ENCODE data around the gene RFC2. TPM values are rescaled to one million over a fixed set of nuclear protein-coding genes. Genes with fewer than 3 reads are reported as not detected.

The RFC2 gene
- total RNA-seq, 2 experiments from 2014 or later = 77.4 to 79.2 TPM

- Histone ChIP-seq H3K79me2 (ENCODE audit: insufficient read depth, low read depth, low read length) (no peaks in the 10 kb centered on the region), H2AFZ (ENCODE audit: low read length) (no peak overlapping the region), H3K9me2 (ENCODE audit: insufficient read depth, low read length) (no peaks in the 10 kb centered on the region), H3K4me2 (ENCODE audit: low read length) (no peak overlapping the region), H3K27ac (ENCODE audit: low read depth, low read length, poor library complexity, severe bottlenecking) (peak overlapping the region; percentile 47), H3K4me3 (ENCODE audit: low read depth, low read length, poor library complexity, severe bottlenecking) (no peak overlapping the region), H4K20me1 (ENCODE audit: insufficient read depth, low read length) (no peaks in the 10 kb centered on the region), H3K4me1 (ENCODE audit: insufficient read depth, low read length, poor library complexity, severe bottlenecking) (peaks cover 52% of the 10 kb centered on the region), H3K36me3 (ENCODE audit: insufficient read depth, low read length) (peaks cover 41% of the 10 kb centered on the region), H3K9me3 (ENCODE audit: low read length) (no peaks in the 10 kb centered on the region)
- no TSS peak for BruUV-seq (replicated peaks)
- POLR2A ChIA-PET = interaction anchor here (0.6 kb wide), 1 partner anchor 67 kb away, joined by 3 read pairs; no protein-coding TSS in a partner anchor
- intact Hi-C loops (cut with micrococcal nuclease; ENCODE audit: unreplicated experiment) = no loop called here
- no peak for DNase-seq (ENCODE audit: low spot score)
- CTCF ChIA-PET (ENCODE audit: unreplicated experiment) = no interaction called here
- TF ChIP-seq, protein P1, sequence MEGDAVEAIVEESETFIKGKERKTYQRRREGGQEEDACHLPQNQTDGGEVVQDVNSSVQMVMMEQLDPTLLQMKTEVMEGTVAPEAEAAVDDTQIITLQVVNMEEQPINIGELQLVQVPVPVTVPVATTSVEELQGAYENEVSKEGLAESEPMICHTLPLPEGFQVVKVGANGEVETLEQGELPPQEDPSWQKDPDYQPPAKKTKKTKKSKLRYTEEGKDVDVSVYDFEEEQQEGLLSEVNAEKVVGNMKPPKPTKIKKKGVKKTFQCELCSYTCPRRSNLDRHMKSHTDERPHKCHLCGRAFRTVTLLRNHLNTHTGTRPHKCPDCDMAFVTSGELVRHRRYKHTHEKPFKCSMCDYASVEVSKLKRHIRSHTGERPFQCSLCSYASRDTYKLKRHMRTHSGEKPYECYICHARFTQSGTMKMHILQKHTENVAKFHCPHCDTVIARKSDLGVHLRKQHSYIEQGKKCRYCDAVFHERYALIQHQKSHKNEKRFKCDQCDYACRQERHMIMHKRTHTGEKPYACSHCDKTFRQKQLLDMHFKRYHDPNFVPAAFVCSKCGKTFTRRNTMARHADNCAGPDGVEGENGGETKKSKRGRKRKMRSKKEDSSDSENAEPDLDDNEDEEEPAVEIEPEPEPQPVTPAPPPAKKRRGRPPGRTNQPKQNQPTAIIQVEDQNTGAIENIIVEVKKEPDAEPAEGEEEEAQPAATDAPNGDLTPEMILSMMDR (conservative IDR thresholded peaks at IDR 0.05; ENCODE audit: low read length) = no peak
- TF ChIP-seq EZH2phosphoT487 (IDR thresholded peaks at IDR 0.05; ENCODE audit: borderline replicate concordance, low read depth, low read length) = no peak
Measured at GRCh38 chr7:74221713-74222112, 32.5 kb downstream of the RFC2 start.

DNA sequence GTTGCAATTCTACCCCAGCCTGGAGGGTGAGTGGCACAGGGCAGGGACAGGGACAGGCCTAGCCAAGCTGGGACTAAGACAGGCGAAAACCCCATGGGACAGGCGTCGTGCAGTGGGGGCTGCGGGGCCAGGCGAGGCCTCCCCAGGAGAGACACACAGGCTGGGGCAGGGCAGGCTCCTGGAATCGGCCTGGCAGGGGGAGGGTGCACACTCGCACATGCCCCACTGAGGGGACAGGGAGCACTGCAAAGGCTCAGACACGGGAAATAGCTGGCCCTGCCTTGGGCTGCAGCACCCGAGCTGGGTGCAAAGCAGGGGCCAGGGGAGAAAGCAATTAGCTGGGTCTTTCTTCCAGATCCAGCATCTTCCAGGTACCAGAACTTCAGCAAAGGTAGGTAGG lies 34.0 kb downstream of the RFC2 start:
- Histone ChIP-seq H2AFZ (ENCODE audit: low read length) (no peak overlapping the region), H3K4me1 (ENCODE audit: insufficient read depth, low read length, poor library complexity, severe bottlenecking) (peaks cover 66% of the 10 kb centered on the region), H4K20me1 (ENCODE audit: insufficient read depth, low read length) (no peaks in the 10 kb centered on the region), H3K4me3 (ENCODE audit: low read depth, low read length, poor library complexity, severe bottlenecking) (no peak overlapping the region), H3K4me2 (ENCODE audit: low read length) (peak overlapping the region; percentile 36; the same call in 1 of the 2 replicates), H3K79me2 (ENCODE audit: insufficient read depth, low read depth, low read length) (no peaks in the 10 kb centered on the region), H3K9me3 (ENCODE audit: low read length) (no peaks in the 10 kb centered on the region), H3K36me3 (ENCODE audit: insufficient read depth, low read length) (peaks cover 26% of the 10 kb centered on the region), H3K27ac (ENCODE audit: low read depth, low read length, poor library complexity, severe bottlenecking) (peak overlapping the region; percentile 47), H3K9me2 (ENCODE audit: insufficient read depth, low read length) (no peaks in the 10 kb centered on the region)
- ChIA-PET CTCF (ENCODE audit: unreplicated experiment) (interaction anchor here (0.6 to 1.0 kb wide), 3 partner anchors 9 to 139 kb away, joined by 3 to 5 read pairs (median 4); no protein-coding TSS in a partner anchor), POLR2A (interaction anchor here (1.0 to 1.8 kb wide), 5 partner anchors 8 to 32 kb away, joined by 3 to 7 read pairs (median 3); no protein-coding TSS in a partner anchor)
- no peak for DNase-seq (ENCODE audit: low spot score)
- intact Hi-C loops (cut with micrococcal nuclease; ENCODE audit: unreplicated experiment) = no loop called here
- no peak for TF ChIP-seq EZH2phosphoT487 (IDR thresholded peaks at IDR 0.05; ENCODE audit: borderline replicate concordance, low read depth, low read length)
- TF ChIP-seq, protein P1 (conservative IDR thresholded peaks at IDR 0.05; ENCODE audit: low read length) = no peak
- no TSS peak for BruUV-seq (replicated peaks)

- TF ChIP-seq, protein P1 (conservative IDR thresholded peaks at IDR 0.05; ENCODE audit: low read length) = no peak
- no peak for TF ChIP-seq EZH2phosphoT487 (IDR thresholded peaks at IDR 0.05; ENCODE audit: borderline replicate concordance, low read depth, low read length)
- Histone ChIP-seq H3K9me3 (ENCODE audit: low read length) (no peaks in the 10 kb centered on the region), H4K20me1 (ENCODE audit: insufficient read depth, low read length) (no peaks in the 10 kb centered on the region), H2AFZ (ENCODE audit: low read length) (no peak overlapping the region), H3K36me3 (ENCODE audit: insufficient read depth, low read length) (peaks cover 21% of the 10 kb centered on the region), H3K27ac (ENCODE audit: low read depth, low read length, poor library complexity, severe bottlenecking) (peak overlapping the region; percentile 47), H3K79me2 (ENCODE audit: insufficient read depth, low read depth, low read length) (no peaks in the 10 kb centered on the region), H3K9me2 (ENCODE audit: insufficient read depth, low read length) (no peaks in the 10 kb centered on the region), H3K4me3 (ENCODE audit: low read depth, low read length, poor library complexity, severe bottlenecking) (no peak overlapping the region), H3K4me2 (ENCODE audit: low read length) (no peak overlapping the region), H3K4me1 (ENCODE audit: insufficient read depth, low read length, poor library complexity, severe bottlenecking) (peaks cover 70% of the 10 kb centered on the region)
- intact Hi-C loops (cut with micrococcal nuclease; ENCODE audit: unreplicated experiment) = loop anchor here (10.0 kb wide), 1 partner anchor 245 kb away; no protein-coding TSS in a partner anchor
- POLR2A ChIA-PET = interaction anchor here (1.0 to 1.8 kb wide), 3 partner anchors 9 to 33 kb away, joined by 3 to 7 read pairs (median 4); no protein-coding TSS in a partner anchor
- BruUV-seq (replicated peaks) = no TSS peak
- CTCF ChIA-PET (ENCODE audit: unreplicated experiment) = interaction anchor here (0.7 to 1.0 kb wide), 2 partner anchors 8 to 13 kb away, joined by 3 to 5 read pairs; no protein-coding TSS in a partner anchor
- no peak for DNase-seq (ENCODE audit: low spot score)
Measured at GRCh38 chr7:74219416-74219815, 34.8 kb downstream of the RFC2 start.

Measured in OCI-LY7 (cell line).